H1 (cell line): Measurements from ENCODE around the gene DOK3. TPM values are rescaled to one million over a fixed set of nuclear protein-coding genes. Genes with fewer than 3 reads are reported as not detected.

ENCODE experiments used
- CTCF ChIA-PET: fragments of 300-600 bp; sonication (Branson Sonifier 250); formaldehyde crosslinking; loops from one replicate; lab custom pipeline; 2021; ENCODE audit not compliant: partially characterized antibody; lab: Charles Lee
- POLR2A ChIA-PET: fragments of 300-600 bp; sonication (Branson Sonifier 250); formaldehyde crosslinking; loops from one replicate; lab custom pipeline; 2021; ENCODE audit warnings: inconsistent platforms; ENCODE audit not compliant: partially characterized antibody; lab: Charles Lee
- DNase-seq, 2 experiments: peaks; one replicate each; pipeline versions ENCODE4 v3.0.0 to v3.0.0-alpha.2; 2010 to 2022; ENCODE audit warnings: low spot score in 2 of 2, low read depth in 1 of 2, mixed read lengths in 1 of 2
- FAIRE-seq: peaks from 2 replicates; lab custom pipeline; 2011; peaks lifted over from hg19 to GRCh38; lab: Jason Lieb, UNC
- H2AFZ ChIP-seq: 2 replicates; pipeline ENCODE4 v1.8.1; 2012; ENCODE audit warnings: low read length, inconsistent platforms
- H2AK5ac ChIP-seq: 2 replicates; pipeline ENCODE4 v1.6.1; 2013; ENCODE audit warnings: low read depth, low read length
- H2BK120ac ChIP-seq: replicated peaks from 2 replicates; pipeline ENCODE3; 2013; ENCODE audit warnings: low read depth, low read length, inconsistent platforms
- H2BK12ac ChIP-seq: 2 replicates; pipeline ENCODE4 v1.6.1; 2013; ENCODE audit warnings: low read depth, low read length
- H2BK15ac ChIP-seq: 2 replicates; pipeline ENCODE4 v1.6.1; 2013; ENCODE audit warnings: low read length
- H2BK20ac ChIP-seq: 2 replicates; pipeline ENCODE4 v1.6.1; 2013; ENCODE audit warnings: low read length
- H2BK5ac ChIP-seq: 2 replicates; pipeline ENCODE4 v1.6.1; 2013; ENCODE audit warnings: low read depth, low read length
- H3K14ac ChIP-seq: 2 replicates; pipeline ENCODE4 v1.6.1; 2013; ENCODE audit warnings: inconsistent platforms; ENCODE audit not compliant: insufficient read length
- H3K18ac ChIP-seq: 2 replicates; pipeline ENCODE4 v1.6.1; 2013; ENCODE audit warnings: low read length; ENCODE audit errors: extremely low read depth
- H3K23ac ChIP-seq: 2 replicates; pipeline ENCODE4 v1.6.1; 2013; ENCODE audit warnings: inconsistent platforms; ENCODE audit not compliant: insufficient read length
- H3K23me2 ChIP-seq: 2 replicates; pipeline ENCODE4 v1.6.1; 2013; ENCODE audit warnings: low read depth, low read length
- H3K27ac ChIP-seq: 2 replicates; pipeline ENCODE4 v1.6.1; 2011; ENCODE audit warnings: low read depth, low read length, inconsistent platforms
- H3K27me3 ChIP-seq, 4 experiments: replicated peaks in 1 of 4; 1 replicate in 1 of 4; 2 replicates in 3 of 4; pipeline versions ENCODE4 v1.6.1 to v1.8.1; 2011 to 2013; ENCODE audit warnings: low read length in 3 of 4, mild to moderate bottlenecking in 3 of 4, inconsistent platforms in 2 of 4, mixed read lengths in 2 of 4, moderate library complexity in 1 of 4; ENCODE audit not compliant: control insufficient read depth in 3 of 4, insufficient read depth in 3 of 4; ENCODE audit errors: extremely low read depth in 1 of 4
- H3K36me3 ChIP-seq, 4 experiments: 2 replicates each; pipeline versions ENCODE4 v1.6.1 to v1.8.1; 2011 to 2013; ENCODE audit warnings: mild to moderate bottlenecking in 4 of 4, low read length in 3 of 4, moderate library complexity in 2 of 4, control low read depth in 1 of 4, inconsistent platforms in 1 of 4; ENCODE audit not compliant: insufficient read depth in 4 of 4, control insufficient read depth in 2 of 4
- H3K4ac ChIP-seq: replicated peaks from 2 replicates; pipeline ENCODE3; 2013; ENCODE audit warnings: low read length, low read depth, mixed read lengths, inconsistent platforms; ENCODE audit not compliant: insufficient read length
- H3K4me1 ChIP-seq, 4 experiments: replicated peaks in 1 of 4; 1 replicate in 1 of 4; 2 replicates in 3 of 4; pipeline versions ENCODE4 v1.6.1 to v1.8.1; 2011 to 2013; ENCODE audit warnings: low read length in 3 of 4, inconsistent platforms in 2 of 4, mixed read lengths in 1 of 4; ENCODE audit not compliant: insufficient read depth in 4 of 4, control insufficient read depth in 3 of 4
- H3K4me2 ChIP-seq, 2 experiments: 2 replicates each; pipeline versions ENCODE4 v1.6.1 to v1.8.1; 2011 to 2013; ENCODE audit warnings: low read depth in 2 of 2, low read length in 2 of 2, control low read depth in 1 of 2, inconsistent platforms in 1 of 2, mild to moderate bottlenecking in 1 of 2; ENCODE audit not compliant: insufficient read depth in 1 of 2
- H3K4me3 ChIP-seq, 4 experiments: fragments of 200-600, 300-600 bp in 1 of 4; sonication (generic), shearing (Covaris generic), sonication (Bioruptor Twin) in 1 of 4; 2 replicates each; pipeline versions ENCODE4 v1.5.1 to v1.8.1; 2011 to 2016; ENCODE audit warnings: low read length in 4 of 4, low read depth in 3 of 4, control low read depth in 2 of 4, inconsistent platforms in 2 of 4, mild to moderate bottlenecking in 2 of 4, mixed read lengths in 1 of 4, moderate library complexity in 1 of 4; ENCODE audit not compliant: insufficient read depth in 2 of 4; ENCODE audit errors: extremely low read depth in 1 of 4
- H3K56ac ChIP-seq: replicated peaks from 2 replicates; pipeline ENCODE3; 2013; ENCODE audit warnings: low read depth, mild to moderate bottlenecking, mixed read lengths, low read length, inconsistent platforms; ENCODE audit not compliant: insufficient read length
- H3K79me1 ChIP-seq: 2 replicates; pipeline ENCODE4 v1.6.1; 2013; ENCODE audit warnings: low read depth, low read length, control low read depth
- H3K79me2 ChIP-seq, 2 experiments: 2 replicates each; pipeline versions ENCODE4 v1.6.1 to v1.8.1; 2012 to 2013; ENCODE audit warnings: low read length in 2 of 2, mild to moderate bottlenecking in 2 of 2, inconsistent platforms in 1 of 2; ENCODE audit not compliant: insufficient read depth in 2 of 2, control insufficient read depth in 1 of 2
- H3K9ac ChIP-seq, 4 experiments: replicated peaks in 1 of 4; 1 replicate in 1 of 4; 2 replicates in 3 of 4; pipeline versions ENCODE4 v1.6.1 to v1.8.1; 2011 to 2013; ENCODE audit warnings: low read depth in 3 of 4, low read length in 3 of 4, control low read depth in 2 of 4, mild to moderate bottlenecking in 2 of 4, moderate library complexity in 2 of 4, inconsistent platforms in 1 of 4; ENCODE audit errors: extremely low read depth in 1 of 4
- H3K9me3 ChIP-seq, 2 experiments: 2 replicates each; pipeline versions ENCODE4 v1.6.1 to v1.8.1; 2012 to 2013; ENCODE audit warnings: mild to moderate bottlenecking in 2 of 2, moderate library complexity in 2 of 2, control low read depth in 1 of 2, inconsistent platforms in 1 of 2, low read depth in 1 of 2, low read length in 1 of 2, mixed read lengths in 1 of 2; ENCODE audit not compliant: insufficient read depth in 2 of 2
- H4K20me1 ChIP-seq, 2 experiments: replicated peaks in 1 of 2; 2 replicates each; pipeline versions ENCODE3 to v1.8.1; 2011 to 2013; ENCODE audit warnings: inconsistent platforms in 2 of 2, low read length in 2 of 2, mild to moderate bottlenecking in 1 of 2; ENCODE audit not compliant: insufficient read depth in 2 of 2, control insufficient read depth in 1 of 2
- H4K5ac ChIP-seq: 2 replicates; pipeline ENCODE4 v1.6.1; 2013; ENCODE audit warnings: low read length, low read depth, mixed read lengths, inconsistent platforms; ENCODE audit not compliant: insufficient read length
- H4K8ac ChIP-seq: 2 replicates; pipeline ENCODE4 v1.8.0; 2013; ENCODE audit warnings: mild to moderate bottlenecking, moderate library complexity, low read length, inconsistent platforms; ENCODE audit not compliant: insufficient read depth; ENCODE audit errors: extremely low read depth
- H4K91ac ChIP-seq: replicated peaks from 2 replicates; pipeline ENCODE3; 2013; ENCODE audit warnings: low read length, mixed read lengths, inconsistent platforms; ENCODE audit not compliant: insufficient read length
- BRCA1 ChIP-seq: IDR thresholded peaks from 2 replicates; pipeline ENCODE4 v1.6.1; 2012; ENCODE audit warnings: low read depth, low read length, improper control_type of control experiment
- TAF7 ChIP-seq: optimal IDR thresholded peaks from 2 replicates; pipeline ENCODE3; 2011; ENCODE audit warnings: low read depth, mild to moderate bottlenecking, inconsistent platforms, low read length, moderate library complexity, borderline replicate concordance
- WGBS, 2 experiments: shearing (Covaris generic) in 1 of 2; methylation state at CpG; one replicate each; pipeline versions ENCODE4 v1.1.6 to v1.1.7; 2013 to 2015; ENCODE audit warnings: low lambda C conversion rate in 2 of 2, mixed read lengths in 2 of 2, inconsistent platforms in 1 of 2, low coverage in 1 of 2, missing lambda C conversion rate in 1 of 2; ENCODE audit not compliant: insufficient replicate concordance in 2 of 2, insufficient coverage in 1 of 2, insufficient read length in 1 of 2; ENCODE audit errors: extremely low coverage in 1 of 2, missing lambda C conversion rate in 1 of 2; 5-methylcytosine and 5-hydroxymethylcytosine counted together
- polyA plus RNA-seq, 7 experiments: library from polyadenylated mRNA; depleted of rRNA in 3 of 7; stranded (reverse) in 5 of 7; unstranded in 2 of 7; fragments of >200 nt in 5 of 7; fragments of 200-250 nt in 2 of 7; gene quantifications; 1 replicate in 5 of 7; 2 replicates in 1 of 7; 4 replicates in 1 of 7; pipeline versions ENCODE4 v1.2.1 to v1.2.3, GENCODE V29; 2011 to 2013; ENCODE audit warnings: missing spikeins in 2 of 7, mixed read lengths in 2 of 7
- total RNA-seq: library from RNA; stranded (reverse); fragmentation: NEBNext Ultra II Directional; extraction: Animal tissue kit (Norgen Biotek cat#: 25700); gene quantifications from 2 replicates; pipeline ENCODE4 v1.2.1, GENCODE V29; 2021

Gene DOK3
- total and polyA plus RNA-seq, 2 of the 8 experiments (the other 6 are each of a cell fraction or from before 2014, with no cell fraction given), result 4.2 to 6.4 TPM

DNA sequence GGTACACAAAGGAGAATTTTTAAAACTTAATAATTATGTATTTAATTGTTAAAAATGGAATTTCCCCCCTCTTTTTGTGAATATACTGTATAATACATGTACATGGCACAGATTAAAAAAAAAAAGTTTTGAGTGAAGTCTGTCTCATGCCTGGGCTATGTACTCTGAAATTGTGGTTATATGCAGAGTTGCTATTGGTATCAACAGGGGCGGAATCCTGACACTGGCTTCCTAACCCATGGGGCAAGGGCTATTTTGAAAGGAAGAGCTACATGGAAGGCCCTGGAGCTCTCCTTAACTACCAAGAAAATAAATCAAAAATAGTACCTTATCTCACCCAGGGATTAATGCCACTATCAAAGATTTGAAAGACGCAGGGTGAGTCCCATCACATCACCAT, 45.6 kb upstream of the DOK3 start:
- H3K23me2 ChIP-seq, result peaks cover 6% of the 10 kb centered on the region
- no peak overlapping the region for H3K27ac ChIP-seq
- no peak overlapping the region for H2BK120ac ChIP-seq
- no peak overlapping the region for H2BK12ac ChIP-seq
- no peak overlapping the region for H3K18ac ChIP-seq
- H4K8ac ChIP-seq, result no peak overlapping the region
- H3K4me2 ChIP-seq, result peak overlapping the region in 1 of 2 experiments; percentile 68; a peak in 1 of 4 replicates
- TF ChIP-seq TAF7 (no peak), BRCA1 (no peak)
- no peak overlapping the region for H3K4ac ChIP-seq
- FAIRE-seq (no peak), DNase-seq (no peak)
- H4K5ac ChIP-seq, result no peak overlapping the region
- peaks cover 0 to 18% (median 6%) of the 10 kb centered on the region in 4 experiments; a peak in 3 of 8 replicates for H3K36me3 ChIP-seq
- no peak overlapping the region for H2AK5ac ChIP-seq
- H3K79me1 ChIP-seq, result peaks cover 5% of the 10 kb centered on the region
- H3K9ac ChIP-seq, result no peak overlapping the region
- peaks cover 5 to 9% (median 7%) of the 10 kb centered on the region in 4 experiments for H3K4me1 ChIP-seq
- WGBS, 2 experiments, result 100% methylated on average over 2 of the region's 2 CpGs; no CpG with 5 or more reads in 1 of the 2 experiments
- H3K27me3 ChIP-seq, result no peaks in the 10 kb centered on the region
- no peak overlapping the region for H3K56ac ChIP-seq
- ChIA-PET CTCF (interaction anchor here (0.7 to 1.9 kb wide), 2 partner anchors 11 to 61 kb away, joined by 3 to 6 read pairs; no protein-coding TSS in a partner anchor), POLR2A (interaction anchor here (0.7 to 0.9 kb wide), 5 partner anchors 28 to 74 kb away, joined by 3 to 4 read pairs (median 3); no protein-coding TSS in a partner anchor)
- no peak overlapping the region for H2BK5ac ChIP-seq
- H2BK20ac ChIP-seq, result no peak overlapping the region
- no peak overlapping the region for H2AFZ ChIP-seq
- peaks cover 3 to 37% of the 10 kb centered on the region in 2 experiments; a peak in 2 of 4 replicates for H3K79me2 ChIP-seq
- H3K14ac ChIP-seq, result no peak overlapping the region
- no peak overlapping the region for H3K23ac ChIP-seq
- no peak overlapping the region for H4K91ac ChIP-seq
- no peak overlapping the region for H3K4me3 ChIP-seq
- peaks cover 8 to 14% of the 10 kb centered on the region in 2 experiments for H4K20me1 ChIP-seq
- H2BK15ac ChIP-seq, result no peak overlapping the region
- H3K9me3 ChIP-seq, result no peaks in the 10 kb centered on the region; a peak in 1 of 4 replicates
